Caco-2 (cell line): ENCODE measurements around the gene AUTS2. TPM values are rescaled to one million over a fixed set of nuclear protein-coding genes. Genes with fewer than 3 reads are reported as not detected.

Source experiments
- BruUV-seq: library from RNA; stranded (reverse); fragments of 400-500 nt; replicated peaks from 2 replicates; lab custom pipeline; 2021; lab: Mats Ljungman, UMichigan
- CTCF ChIA-PET: fragments of 300-600 bp; sonication (Branson Sonifier 250); formaldehyde crosslinking; loops from one replicate; lab custom pipeline; 2022; ENCODE audit warnings: antibody characterized with exemption; lab: Charles Lee
- POLR2A ChIA-PET: fragments of 300-600 bp; sonication (Branson Sonifier 250); formaldehyde crosslinking; loops from one replicate; lab custom pipeline; 2022; ENCODE audit warnings: antibody characterized with exemption; lab: Charles Lee
- DNase-seq, 2 experiments: peaks; one replicate each; pipeline versions ENCODE4 v3.0.0 to v3.0.0-alpha.2; 2020 to 2022
- H3K27me3 ChIP-seq: replicated peaks from 2 replicates; pipeline ENCODE4 v1.6.0; 2011; ENCODE audit warnings: low read length; ENCODE audit not compliant: control insufficient read depth, insufficient read depth
- H3K36me3 ChIP-seq: 2 replicates; pipeline ENCODE4 v1.5.1; 2011; ENCODE audit warnings: low read length; ENCODE audit not compliant: control insufficient read depth, insufficient read depth
- H3K4me1 ChIP-seq: fragments of 250-450 bp; sonication (Bioruptor Pico); 2 replicates; pipeline ENCODE4 v1.5.1; 2020; ENCODE audit warnings: mild to moderate bottlenecking
- H3K4me3 ChIP-seq: 2 replicates; pipeline ENCODE4 v1.5.1; 2011; ENCODE audit warnings: low read depth, mild to moderate bottlenecking, control low read depth, low read length
- H3K9me3 ChIP-seq: fragments of 250-450 bp; sonication (Bioruptor Pico); 2 replicates; pipeline ENCODE4 v1.5.1; 2020; ENCODE audit warnings: mild to moderate bottlenecking, moderate library complexity
- H3K27ac Mint-ChIP-seq: one replicate; pipeline ENCODE4 v1.8.0; 2022; ENCODE audit warnings: mixed read lengths; ENCODE audit not compliant: unreplicated experiment
- H3K27me3 Mint-ChIP-seq: one replicate; pipeline ENCODE4 v1.8.0; 2022; ENCODE audit warnings: mixed read lengths; ENCODE audit not compliant: insufficient read depth, unreplicated experiment
- H3K36me3 Mint-ChIP-seq: one replicate; pipeline ENCODE4 v1.8.0; 2022; ENCODE audit warnings: mild to moderate bottlenecking, mixed read lengths; ENCODE audit not compliant: insufficient read depth, unreplicated experiment
- H3K4me1 Mint-ChIP-seq: one replicate; pipeline ENCODE4 v1.8.0; 2022; ENCODE audit warnings: low read depth, mixed read lengths; ENCODE audit not compliant: unreplicated experiment
- H3K4me3 Mint-ChIP-seq: one replicate; pipeline ENCODE4 v1.8.0; 2022; ENCODE audit warnings: mild to moderate bottlenecking, moderate library complexity, mixed read lengths; ENCODE audit not compliant: unreplicated experiment
- H3K9me3 Mint-ChIP-seq: one replicate; pipeline ENCODE4 v1.8.0; 2022; ENCODE audit warnings: mixed read lengths; ENCODE audit not compliant: unreplicated experiment
- CTCF ChIP-seq, 2 experiments: fragments of 200-600 bp in 1 of 2; IDR thresholded peaks; 1 replicate in 1 of 2; 2 replicates in 1 of 2; pipeline versions ENCODE4 v1.5.1 to v1.8.0; 2011 to 2022; ENCODE audit warnings: antibody characterized with exemption in 1 of 2, control low read depth in 1 of 2, inconsistent platforms in 1 of 2, low read depth in 1 of 2, low read length in 1 of 2, mild to moderate bottlenecking in 1 of 2, moderate library complexity in 1 of 2; ENCODE audit not compliant: insufficient read depth in 1 of 2, severe bottlenecking in 1 of 2, unreplicated experiment in 1 of 2
- intact Hi-C: fragments of 100-400 bp; cut with micrococcal nuclease; formaldehyde crosslinking; loops from one replicate; pipeline ENCODE4 v1.10.0; 2022; ENCODE audit not compliant: unreplicated experiment
- total RNA-seq: library from RNA; stranded (reverse); gene quantifications from 2 replicates; pipeline ENCODE4 v1.2.3, GENCODE V29; 2022

AUTS2 gene
- total RNA-seq, 1 experiment from 2014 or later: 37.1 TPM

GRCh38 chr7:70525991-70526390, 927.7 kb downstream of the AUTS2 start:
- no peak for TF ChIP-seq CTCF (IDR thresholded peaks at IDR 0.05; ENCODE audit: insufficient read depth in 1 of 2, low read depth in 1 of 2, low read length in 1 of 2, severe bottlenecking in 1 of 2, unreplicated experiment in 1 of 2)
- intact Hi-C loops: no loop called here
- H3K4me1 Mint-ChIP-seq: peaks cover 4% of the 10 kb centered on the region
- H3K4me3 Mint-ChIP-seq: no peak overlapping the region
- POLR2A ChIA-PET: no interaction called here
- no peaks in the 10 kb centered on the region for H3K27me3 Mint-ChIP-seq
- Histone ChIP-seq H3K36me3 (no peaks in the 10 kb centered on the region), H3K4me3 (no peak overlapping the region), H3K9me3 (no peaks in the 10 kb centered on the region), H3K4me1 (peaks cover 21% of the 10 kb centered on the region), H3K27me3 (no peaks in the 10 kb centered on the region)
- CTCF ChIA-PET: no interaction called here
- no TSS peak for BruUV-seq
- no peaks in the 10 kb centered on the region for H3K36me3 Mint-ChIP-seq
- DNase-seq: no peak
- no peaks in the 10 kb centered on the region for H3K9me3 Mint-ChIP-seq
- no peak overlapping the region for H3K27ac Mint-ChIP-seq

DNA sequence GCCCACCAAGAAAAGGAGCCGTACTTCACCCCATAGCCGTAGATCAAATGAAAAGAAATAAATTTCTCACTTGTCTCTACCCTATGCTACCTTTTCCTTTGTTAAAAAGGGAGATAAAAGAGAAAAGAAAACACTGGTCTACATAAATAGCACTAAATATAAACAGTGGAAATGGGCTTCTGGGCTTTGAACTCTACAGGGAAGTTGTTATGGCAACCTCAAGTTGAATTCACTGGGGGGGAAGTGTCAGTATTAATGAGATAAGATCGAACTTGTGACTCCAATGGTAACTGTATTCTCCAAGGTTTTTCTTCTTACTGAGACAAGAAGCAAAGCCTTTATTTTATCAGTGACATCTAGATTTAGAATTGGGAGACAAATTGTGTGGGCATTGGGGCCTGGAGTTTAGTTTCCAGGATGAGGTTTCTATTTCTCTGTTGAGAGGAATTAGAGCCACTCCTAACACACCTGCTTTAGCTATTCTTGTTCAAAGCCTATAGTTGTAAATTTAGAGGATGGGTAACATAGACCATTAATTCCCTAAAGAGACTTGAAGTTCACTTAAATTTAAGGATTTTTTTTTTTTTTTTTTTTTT, 929.3 kb downstream of the AUTS2 start:
- H3K9me3 ChIP-seq: peaks cover 4% of the 10 kb centered on the region; the same call in 1 of the 2 replicates
- Mint-ChIP-seq H3K36me3 (no peaks in the 10 kb centered on the region), H3K4me1 (no peaks in the 10 kb centered on the region), H3K27ac (no peak overlapping the region), H3K27me3 (no peaks in the 10 kb centered on the region), H3K9me3 (no peaks in the 10 kb centered on the region), H3K4me3 (no peak overlapping the region)
- no TSS peak for BruUV-seq
- intact Hi-C loops: no loop called here
- no peaks in the 10 kb centered on the region for H3K27me3 ChIP-seq
- H3K36me3 ChIP-seq: no peaks in the 10 kb centered on the region
- no peak for DNase-seq
- H3K4me3 ChIP-seq: no peak overlapping the region
- ChIA-PET CTCF (no interaction called here), POLR2A (no interaction called here)
- H3K4me1 ChIP-seq: peaks cover 12% of the 10 kb centered on the region
- no peak for TF ChIP-seq CTCF (IDR thresholded peaks at IDR 0.05; ENCODE audit: insufficient read depth in 1 of 2, low read depth in 1 of 2, low read length in 1 of 2, severe bottlenecking in 1 of 2, unreplicated experiment in 1 of 2)

- no peak overlapping the region for H3K27ac Mint-ChIP-seq
- no TSS peak for BruUV-seq
- H3K4me1 ChIP-seq: no peaks in the 10 kb centered on the region
- no peaks in the 10 kb centered on the region for H3K27me3 ChIP-seq
- no peaks in the 10 kb centered on the region for H3K4me1 Mint-ChIP-seq
- no peaks in the 10 kb centered on the region for H3K36me3 Mint-ChIP-seq
- no peaks in the 10 kb centered on the region for H3K27me3 Mint-ChIP-seq
- H3K36me3 ChIP-seq: no peaks in the 10 kb centered on the region
- no peak overlapping the region for H3K4me3 Mint-ChIP-seq
- no peak for TF ChIP-seq CTCF (IDR thresholded peaks at IDR 0.05; ENCODE audit: insufficient read depth in 1 of 2, low read depth in 1 of 2, low read length in 1 of 2, severe bottlenecking in 1 of 2, unreplicated experiment in 1 of 2)
- intact Hi-C loops: no loop called here
- H3K4me3 ChIP-seq: no peak overlapping the region
- no peaks in the 10 kb centered on the region for H3K9me3 Mint-ChIP-seq
- no peak for DNase-seq
- ChIA-PET CTCF (no interaction called here), POLR2A (no interaction called here)
- peaks cover 4% of the 10 kb centered on the region; the same call in 1 of the 2 replicates for H3K9me3 ChIP-seq
Observed at GRCh38 chr7:70529436-70529835, 931.2 kb downstream of the AUTS2 start.
